ENCODE data around the gene ZSWIM6. TPM values are rescaled to one million over a fixed set of nuclear protein-coding genes. Genes with fewer than 3 reads are reported as not detected.

Gene ZSWIM6
- total RNA-seq, 1 experiment from 2014 or later, result 10.8 TPM

- Histone ChIP-seq H3K27ac (ENCODE audit: low read length) (no peak overlapping the region), H3K9me3 (ENCODE audit: control insufficient read depth, insufficient read depth, low read depth, low read length) (no peaks in the 10 kb centered on the region), H3K36me3 (ENCODE audit: control insufficient read depth, insufficient read depth, low read length) (no peaks in the 10 kb centered on the region), H3K4me3 (ENCODE audit: low read depth in 2 of 2, low read length in 2 of 2) (no peak overlapping the region), H3K4me1 (ENCODE audit: control insufficient read depth, insufficient read depth, low read length) (no peaks in the 10 kb centered on the region), H3K27me3 (ENCODE audit: control insufficient read depth, insufficient read depth, low read length) (no peaks in the 10 kb centered on the region)
- ChIA-PET CTCF (no interaction called here), POLR2A (no interaction called here)
- TF ChIP-seq TCF7L2 (IDR thresholded peaks at IDR 0.05; ENCODE audit: low read depth, low read length) (no peak), SIN3A (IDR thresholded peaks at IDR 0.05; ENCODE audit: borderline replicate concordance, insufficient read depth, low read depth, low read length) (no peak), CTCF (IDR thresholded peaks at IDR 0.05) (no peak), REST (IDR thresholded peaks at IDR 0.05; ENCODE audit: insufficient read depth in 1 of 2, low read depth in 2 of 2, low read length in 1 of 2) (no peak), POLR2AphosphoS5 (IDR thresholded peaks at IDR 0.05; ENCODE audit: low read depth, low read length) (no peak)
- BruUV-seq (replicated peaks), result no TSS peak
- DNase-seq (ENCODE audit: low read depth, low spot score) (no peak), ATAC-seq (no peak)
- in situ Hi-C loops (cut with HindIII; ENCODE audit: low pct_unique_long_range_greater_than_20kb, low sequenced_read_pairs), result no loop called here
- intact Hi-C loops (cut with micrococcal nuclease; ENCODE audit: unreplicated experiment), result no loop called here
Observed at GRCh38 chr5:61399679-61400078, 67.6 kb downstream of the ZSWIM6 start.

GRCh38 chr5:61401726-61402125 lies 69.7 kb downstream of the ZSWIM6 start:
- Histone ChIP-seq H3K9me3 (ENCODE audit: control insufficient read depth, insufficient read depth, low read depth, low read length) (no peaks in the 10 kb centered on the region), H3K27me3 (ENCODE audit: control insufficient read depth, insufficient read depth, low read length) (no peaks in the 10 kb centered on the region), H3K36me3 (ENCODE audit: control insufficient read depth, insufficient read depth, low read length) (no peaks in the 10 kb centered on the region), H3K4me1 (ENCODE audit: control insufficient read depth, insufficient read depth, low read length) (no peaks in the 10 kb centered on the region), H3K27ac (ENCODE audit: low read length) (no peak overlapping the region), H3K4me3 (ENCODE audit: low read depth in 2 of 2, low read length in 2 of 2) (no peak overlapping the region)
- ChIA-PET CTCF (no interaction called here), POLR2A (no interaction called here)
- ATAC-seq, result no peak
- intact Hi-C loops (cut with micrococcal nuclease; ENCODE audit: unreplicated experiment), result no loop called here
- TF ChIP-seq REST (IDR thresholded peaks at IDR 0.05; ENCODE audit: insufficient read depth in 1 of 2, low read depth in 2 of 2, low read length in 1 of 2), result no peak
- no peak for TF ChIP-seq CTCF (IDR thresholded peaks at IDR 0.05)
- no peak for TF ChIP-seq SIN3A (IDR thresholded peaks at IDR 0.05; ENCODE audit: borderline replicate concordance, insufficient read depth, low read depth, low read length)
- no peak for TF ChIP-seq POLR2AphosphoS5 (IDR thresholded peaks at IDR 0.05; ENCODE audit: low read depth, low read length)
- TF ChIP-seq TCF7L2 (IDR thresholded peaks at IDR 0.05; ENCODE audit: low read depth, low read length), result no peak
- no peak for DNase-seq (ENCODE audit: low read depth, low spot score)
- BruUV-seq (replicated peaks), result no TSS peak
- in situ Hi-C loops (cut with HindIII; ENCODE audit: low pct_unique_long_range_greater_than_20kb, low sequenced_read_pairs), result no loop called here
